GM19043 (cell line): ENCODE measurements around the gene TMEM92.
"Not testable (repeated sequence)": the region's sequence is repeated elsewhere in the genome, so short reads cannot be mapped to it uniquely, and the experiment has no call there.

Experiments used
- ATAC-seq: cut with Tn5 transposase; IDR thresholded peaks from one replicate; pipeline ENCODE4 v1.9.1; 2021; ENCODE audit warnings: low read depth; ENCODE audit not compliant: unreplicated experiment

TMEM92 gene

DNA sequence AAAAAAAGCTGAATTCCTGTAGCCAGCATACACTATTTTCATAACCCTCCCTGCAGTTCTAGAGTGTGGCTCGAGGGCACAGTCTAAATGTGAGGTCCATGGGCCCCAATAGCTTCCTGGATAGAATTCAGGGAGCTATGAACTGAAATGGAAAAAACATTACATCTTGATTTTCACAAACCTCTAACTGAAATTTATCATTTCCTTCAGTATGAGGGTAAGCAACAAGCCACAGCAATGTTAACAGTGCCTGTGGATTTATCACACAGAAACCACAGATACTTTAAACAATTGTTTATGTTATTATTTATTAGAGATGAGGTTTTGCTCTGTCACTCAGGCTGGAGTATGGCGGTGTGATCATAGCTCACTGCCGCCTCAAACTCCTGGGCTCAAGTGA, 18.2 kb downstream of the TMEM92 start:
- ATAC-seq: no peak

GRCh38 chr17:50295021-50295420, 20.8 kb downstream of the TMEM92 start:
- ATAC-seq: no peak

- no peak for ATAC-seq
These were observed 23.2 kb downstream of the TMEM92 start for GRCh38 chr17:50297407-50297865.

DNA sequence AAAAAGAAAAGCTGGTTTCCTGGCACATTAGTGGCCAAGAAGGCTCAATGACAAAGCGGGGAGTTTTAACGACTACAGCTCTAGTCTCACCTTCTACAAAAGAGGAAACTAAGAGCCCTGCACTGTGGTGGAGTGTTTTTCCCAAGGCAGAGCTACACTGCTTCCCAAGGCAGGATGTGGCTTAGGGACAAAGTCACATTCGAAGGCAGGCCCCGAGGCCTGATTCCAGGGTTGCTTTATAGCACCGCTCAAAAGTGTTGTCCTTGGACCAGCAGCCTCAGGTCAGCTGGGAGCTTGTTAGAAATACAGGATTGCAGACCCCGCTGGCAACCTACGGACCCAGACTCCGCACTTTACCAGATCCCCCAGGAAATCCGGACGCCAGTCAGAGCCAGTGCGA, 23.8 kb downstream of the TMEM92 start:
- ATAC-seq: no peak

DNA sequence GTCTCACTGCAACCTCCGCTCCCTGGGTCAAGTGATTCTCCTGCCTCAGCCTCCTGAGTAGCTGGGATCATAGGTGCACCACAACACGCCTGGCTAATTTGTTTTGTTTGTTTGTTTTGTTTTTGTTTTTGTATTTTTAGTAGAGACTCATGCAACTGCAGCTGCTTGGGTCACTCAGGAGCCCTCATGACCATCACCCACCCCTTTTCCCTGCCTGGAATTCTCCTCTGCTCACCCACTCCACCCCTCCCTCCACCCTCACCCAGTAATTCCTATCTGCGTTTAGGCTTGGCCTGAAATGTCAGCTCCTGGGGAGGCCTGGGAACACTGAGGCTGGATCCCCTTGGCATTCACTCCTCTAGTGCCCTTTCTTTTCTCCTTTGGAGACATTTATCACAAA, 25.5 kb downstream of the TMEM92 start:
- ATAC-seq: no peak

DNA sequence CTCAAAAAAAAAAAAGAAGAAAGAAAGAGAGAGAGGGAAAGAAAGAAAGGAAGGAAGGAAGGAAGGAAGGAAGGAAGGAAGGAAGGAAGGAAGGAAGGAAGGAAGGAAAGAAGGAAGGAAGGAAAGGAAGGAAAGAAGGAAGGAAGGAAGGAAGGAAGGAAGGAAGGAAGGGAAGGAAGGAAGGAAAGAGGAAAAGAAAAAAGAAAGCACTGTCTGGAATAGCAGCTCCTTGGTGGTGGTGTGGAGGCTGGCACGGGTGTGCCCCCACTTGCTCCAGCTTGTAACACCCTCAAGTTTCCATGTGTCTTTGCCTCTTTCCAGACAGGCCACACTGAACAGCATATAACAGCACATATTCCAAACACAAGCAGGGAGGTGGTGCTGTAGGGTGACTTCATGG, 26.6 kb downstream of the TMEM92 start:
- ATAC-seq: not testable (repeated sequence)

GRCh38 chr17:50301891-50302584, 27.8 kb downstream of the TMEM92 start:
- ATAC-seq: no peak

DNA sequence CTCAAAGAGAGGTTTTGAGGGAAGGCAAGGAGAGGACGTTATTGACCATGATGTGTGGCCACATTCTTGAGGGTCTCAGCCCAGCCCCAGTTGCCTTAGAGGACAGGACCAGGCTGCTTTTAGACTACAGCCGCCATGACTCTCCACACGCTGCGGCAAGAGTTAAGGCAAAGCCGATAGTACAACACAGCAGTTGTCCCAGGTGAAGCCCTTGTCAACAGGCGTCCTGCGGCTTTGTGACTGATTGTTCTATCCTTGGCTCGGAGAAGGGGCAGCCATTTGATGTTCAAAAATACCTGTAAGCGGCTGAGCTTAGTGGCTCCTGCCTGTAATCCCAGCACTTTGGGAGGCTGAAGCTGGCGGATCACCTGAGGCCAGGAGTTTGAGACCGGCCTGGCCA, 28.8 kb downstream of the TMEM92 start:
- no peak for ATAC-seq

GRCh38 chr17:50303596-50303995, 29.3 kb downstream of the TMEM92 start:
- ATAC-seq: no peak

DNA sequence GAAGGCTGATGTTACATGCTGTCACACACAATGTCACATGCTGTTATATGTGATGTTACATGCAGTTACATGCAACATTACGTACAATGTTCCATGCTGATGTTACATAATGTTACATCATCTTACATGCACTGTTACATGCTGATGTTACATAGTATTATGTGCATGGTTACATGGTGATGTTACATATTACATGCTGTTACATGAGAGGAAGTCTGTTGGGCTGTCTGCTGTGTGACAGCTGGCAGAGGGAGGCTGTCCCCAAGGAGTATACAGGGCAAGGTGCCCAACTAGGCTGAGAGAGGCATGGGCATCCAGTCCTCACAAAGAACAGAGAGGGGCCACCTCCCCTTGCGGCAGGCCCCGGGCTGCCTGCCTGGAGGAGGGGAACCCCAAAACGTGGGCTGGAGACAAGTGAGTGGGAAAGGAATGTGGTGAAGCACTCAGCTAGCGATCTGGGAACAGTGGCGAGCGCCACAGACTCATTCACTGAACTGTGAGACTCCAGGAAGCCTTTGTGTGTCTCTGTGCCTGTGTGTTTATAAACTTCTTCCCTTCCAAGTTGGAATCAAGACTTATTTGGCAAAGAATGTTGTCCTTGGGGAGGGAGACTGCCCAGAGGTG, 30.6 kb downstream of the TMEM92 start:
- no peak for ATAC-seq

DNA sequence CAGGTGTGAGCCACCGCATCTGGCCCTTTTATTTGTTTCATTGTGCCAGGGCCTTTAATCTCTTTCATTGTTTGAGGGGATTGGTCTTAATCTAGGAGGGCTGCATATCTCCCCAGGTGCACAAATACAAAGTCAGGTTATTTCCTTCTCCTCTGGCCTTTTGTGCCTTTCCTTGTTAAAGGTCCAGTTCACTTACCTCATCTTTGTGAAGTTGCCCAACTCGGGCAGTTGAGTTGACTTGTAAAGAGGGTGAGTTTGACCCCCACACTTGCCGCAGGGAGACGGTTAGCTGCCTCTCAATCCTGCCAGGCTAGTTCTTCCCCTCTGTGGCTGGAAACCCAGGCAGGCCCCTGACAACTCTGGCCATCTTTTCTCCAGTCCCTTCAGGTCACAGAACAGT, 33.4 kb downstream of the TMEM92 start:
- ATAC-seq: no peak

DNA sequence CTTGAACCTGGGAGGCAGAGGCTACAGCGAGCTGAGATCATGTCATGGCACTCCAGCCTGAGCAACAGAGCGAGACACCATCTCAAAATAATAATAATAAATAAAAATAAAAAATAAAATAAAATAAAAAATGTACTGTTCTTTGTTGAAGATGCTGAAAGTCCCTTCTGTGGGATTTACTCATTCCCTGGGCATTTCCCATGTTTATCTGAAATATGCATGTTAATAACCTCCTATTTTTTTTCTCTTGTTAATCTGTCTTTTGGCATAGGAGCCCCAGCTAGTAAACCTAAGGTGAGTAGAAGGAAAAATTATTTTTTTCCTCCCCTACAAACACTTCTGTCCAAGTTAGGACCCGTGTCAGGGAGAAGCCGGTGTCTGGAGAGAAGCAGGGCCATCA, 34.4 kb downstream of the TMEM92 start:
- ATAC-seq: no peak

GRCh38 chr17:50310455-50311111, 36.3 kb downstream of the TMEM92 start:
- ATAC-seq: no peak

DNA sequence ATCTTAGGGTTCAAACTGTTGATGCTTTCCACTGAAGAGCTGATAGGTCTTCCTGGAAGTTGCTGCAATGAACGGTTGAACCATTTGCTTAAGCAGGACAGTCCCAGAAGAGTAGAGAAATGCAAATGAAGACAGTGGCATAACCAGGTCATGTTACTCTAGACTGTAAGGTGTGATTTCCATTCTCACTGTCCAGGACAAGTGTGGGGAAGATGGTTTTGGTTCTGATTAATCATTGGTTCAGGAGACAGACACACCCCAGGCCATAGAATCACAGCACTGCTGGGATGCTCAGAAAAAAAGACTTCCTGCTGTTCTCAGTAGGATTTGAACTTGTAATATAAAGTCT, 36.8 kb downstream of the TMEM92 start:
- no peak for ATAC-seq

GRCh38 chr17:50311483-50311882, 37.2 kb downstream of the TMEM92 start:
- no peak for ATAC-seq

DNA sequence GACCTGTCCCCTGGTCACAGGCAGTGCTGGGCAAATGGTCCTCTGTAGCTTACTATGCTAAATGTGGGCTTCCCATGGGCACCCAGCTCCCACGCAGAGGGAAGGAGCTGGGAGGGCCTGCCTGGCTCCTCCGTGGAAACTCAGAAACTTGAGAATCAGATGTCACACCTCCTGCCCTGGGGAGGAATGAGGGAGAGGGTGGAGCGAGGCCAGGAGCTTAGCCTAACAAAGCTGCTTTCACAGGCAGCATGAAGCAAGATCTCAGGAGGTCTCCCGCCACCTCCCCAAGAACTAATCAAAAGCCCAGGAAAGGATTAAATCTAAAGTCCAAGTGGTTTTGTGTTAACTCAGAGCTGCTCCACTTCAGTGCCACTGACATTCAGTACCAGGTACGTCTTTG, 38.0 kb downstream of the TMEM92 start:
- no peak for ATAC-seq

DNA sequence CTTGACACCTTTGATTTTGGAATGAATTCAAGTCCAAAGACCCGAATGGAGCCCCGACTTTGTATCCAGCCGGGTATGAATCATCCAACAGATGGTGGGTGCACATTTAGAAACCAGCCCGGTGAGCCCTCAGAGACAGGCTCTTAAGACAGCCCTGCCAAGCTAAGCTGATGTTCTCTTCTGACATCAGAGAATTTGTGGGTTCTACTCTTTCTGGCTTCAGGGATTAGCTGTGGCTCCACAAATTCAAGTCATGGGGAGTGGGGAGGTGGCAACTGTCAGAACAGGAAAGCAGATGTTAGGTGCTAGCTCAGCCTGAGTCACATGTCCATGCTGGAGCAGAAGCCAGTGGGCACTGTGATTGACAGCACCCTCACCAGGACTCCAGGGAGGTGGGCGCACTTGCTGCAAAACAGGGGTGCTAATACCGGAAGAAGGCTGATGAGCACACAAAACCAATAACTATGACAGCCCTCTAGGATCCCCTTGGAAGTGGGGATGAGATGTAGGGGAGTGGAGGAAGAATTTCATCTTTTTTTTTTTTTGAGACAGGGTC, 40.3 kb downstream of the TMEM92 start:
- ATAC-seq: no peak

DNA sequence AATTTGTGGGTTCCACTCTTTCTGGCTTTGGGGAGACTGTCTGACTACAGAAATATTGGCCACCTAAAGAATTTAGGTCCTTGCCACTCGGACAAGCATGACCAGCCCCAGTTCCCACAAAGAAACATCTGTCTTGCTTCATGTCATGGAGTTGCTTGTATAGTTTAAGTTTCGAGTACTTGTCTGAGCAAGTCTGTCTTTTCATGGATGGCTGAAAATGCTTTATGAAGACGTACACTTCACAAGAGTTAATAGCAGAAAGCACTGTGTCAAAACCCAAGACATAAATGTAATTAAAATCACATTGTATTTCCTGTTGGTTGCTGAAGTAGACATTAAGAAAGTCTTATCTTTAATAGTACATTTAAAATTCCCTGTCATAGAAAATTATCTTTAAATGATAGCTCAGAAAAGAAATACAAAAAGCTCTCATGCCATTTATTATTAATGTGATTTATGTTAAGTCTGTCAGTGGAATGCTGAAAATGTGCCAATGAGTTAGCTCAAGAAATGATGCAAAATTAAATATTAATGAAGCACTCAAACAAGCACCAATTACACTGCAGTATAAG, 41.8 kb downstream of the TMEM92 start:
- ATAC-seq: no peak

DNA sequence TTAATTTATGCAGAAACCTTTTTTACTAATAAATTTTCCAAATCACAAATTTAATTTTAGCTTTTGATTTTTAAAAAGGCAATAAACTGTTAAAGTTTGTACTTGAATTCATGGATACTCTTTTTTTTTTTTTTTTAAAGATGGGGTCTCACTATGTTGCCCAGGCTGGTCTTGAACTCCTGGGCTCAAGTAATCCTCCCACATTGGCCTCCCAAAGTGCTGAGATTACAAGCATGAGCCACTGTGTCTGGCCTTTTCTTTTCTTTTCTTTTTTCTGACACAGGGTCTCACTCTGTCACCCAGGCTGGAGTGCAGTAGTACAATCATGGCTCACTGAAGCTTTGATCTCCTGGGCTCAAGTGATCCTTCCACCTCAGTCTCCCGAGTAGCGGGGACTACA, 42.4 kb downstream of the TMEM92 start:
- ATAC-seq: not testable (repeated sequence)

DNA sequence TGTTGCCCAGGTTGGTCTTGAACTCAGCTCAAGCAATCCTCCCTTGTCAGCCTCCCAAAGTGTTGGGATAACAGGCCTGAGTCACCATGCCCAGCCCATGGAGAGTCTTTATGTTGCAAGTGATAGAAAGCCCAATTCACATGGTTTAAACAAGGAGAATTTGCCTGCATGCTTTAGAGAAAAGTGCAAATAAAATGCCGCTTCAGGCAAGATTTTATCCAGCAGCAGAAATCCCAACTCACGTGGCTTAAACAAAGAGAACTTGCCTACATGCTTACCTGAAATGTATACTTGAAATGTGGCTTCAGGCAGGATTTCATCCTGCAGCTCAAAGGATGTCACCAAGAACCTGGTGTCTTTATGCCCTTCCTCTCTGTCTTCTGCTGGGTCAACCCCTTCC, 42.9 kb downstream of the TMEM92 start:
- no peak for ATAC-seq

- no peak for ATAC-seq
These were observed 44.4 kb downstream of the TMEM92 start for GRCh38 chr17:50318501-50319285.
